ENCODE measurements around the gene VPS33B.
"Not testable (repeated sequence)": the region's sequence is repeated elsewhere in the genome, so short reads cannot be mapped to it uniquely, and the experiment has no call there.

The VPS33B gene

GRCh38 chr15:91022075-91022831 lies at the start of gene VPS33B:
Gene VPS33B (minus strand): TSS chr15:91022594. CDS start chr15:91022249, 345 bp downstream.
- DNase-seq (ENCODE audit: low read depth), result peak; percentile 77

- DNase-seq (ENCODE audit: low read depth), result no peak
Observed at GRCh38 chr15:91072161-91072560, 49.8 kb upstream of the VPS33B start.

GRCh38 chr15:91070872-91071271 lies 48.5 kb upstream of the VPS33B start:
- no peak for DNase-seq (ENCODE audit: low read depth)

GRCh38 chr15:91068966-91069365 lies 46.6 kb upstream of the VPS33B start:
- no peak for DNase-seq (ENCODE audit: low read depth)

- no peak for DNase-seq (ENCODE audit: low read depth)
Observed at GRCh38 chr15:91068436-91068835, 46.0 kb upstream of the VPS33B start.

GRCh38 chr15:91067036-91067435 lies 44.6 kb upstream of the VPS33B start:
- no peak for DNase-seq (ENCODE audit: low read depth)

GRCh38 chr15:91065505-91065904 lies 43.1 kb upstream of the VPS33B start:
- DNase-seq (ENCODE audit: low read depth), result no peak

GRCh38 chr15:91061997-91062396 lies 39.6 kb upstream of the VPS33B start:
- no peak for DNase-seq (ENCODE audit: low read depth)

- DNase-seq (ENCODE audit: low read depth), result no peak
Observed at GRCh38 chr15:91061230-91061629, 38.8 kb upstream of the VPS33B start.

GRCh38 chr15:91055548-91056331 lies 33.3 kb upstream of the VPS33B start:
- peak; percentile 18 for DNase-seq (ENCODE audit: low read depth)

GRCh38 chr15:91054816-91055215 lies 32.4 kb upstream of the VPS33B start:
- DNase-seq (ENCODE audit: low read depth), result no peak

- DNase-seq (ENCODE audit: low read depth), result no peak
Observed at GRCh38 chr15:91051248-91051647, 28.9 kb upstream of the VPS33B start.

- no peak for DNase-seq (ENCODE audit: low read depth)
Observed at GRCh38 chr15:91050128-91050455, 27.7 kb upstream of the VPS33B start.

GRCh38 chr15:91049378-91050127 lies 27.2 kb upstream of the VPS33B start:
- peak; percentile 48 for DNase-seq (ENCODE audit: low read depth)

GRCh38 chr15:91047545-91048199 lies 25.3 kb upstream of the VPS33B start:
- no peak for DNase-seq (ENCODE audit: low read depth)

- not testable (repeated sequence) for DNase-seq (ENCODE audit: low read depth)
Observed at GRCh38 chr15:91046056-91046455, 23.7 kb upstream of the VPS33B start.

GRCh38 chr15:91045065-91045464 lies 22.7 kb upstream of the VPS33B start:
- DNase-seq (ENCODE audit: low read depth), result no peak

- DNase-seq (ENCODE audit: low read depth), result no peak
Observed at GRCh38 chr15:91043202-91043874, 20.9 kb upstream of the VPS33B start.

- no peak for DNase-seq (ENCODE audit: low read depth)
Observed at GRCh38 chr15:91040856-91041255, 18.5 kb upstream of the VPS33B start.

GRCh38 chr15:91039996-91040395 lies 17.6 kb upstream of the VPS33B start:
- no peak for DNase-seq (ENCODE audit: low read depth)

- DNase-seq (ENCODE audit: low read depth), result peak; percentile 29
Observed at GRCh38 chr15:91032919-91033803, 10.8 kb upstream of the VPS33B start.

All from activated T-cell treated with anti-CD3 and anti-CD28 coated beads for 24 hours (primary cell).